Endothelial cell of umbilical vein (primary cell): ENCODE data around the gene VPREB3. TPM values are rescaled to one million over a fixed set of nuclear protein-coding genes. Genes with fewer than 3 reads are reported as not detected.

ENCODE experiments used
- BruUV-seq: library from RNA; stranded (reverse); fragments of 400-500 nt; replicated peaks from 2 replicates; lab custom pipeline; 2021; lab: Mats Ljungman, UMichigan
- CTCF ChIA-PET: fragments of 300-600, 350-600 bp; sonication (Branson Sonifier 250); formaldehyde crosslinking; loops from one replicate; lab custom pipeline; 2021; ENCODE audit warnings: antibody characterized with exemption, inconsistent platforms; lab: Charles Lee
- POLR2A ChIA-PET: fragments of 300-600, 350-600 bp; sonication (Branson Sonifier 250); formaldehyde crosslinking; loops from one replicate; lab custom pipeline; 2021; ENCODE audit warnings: antibody characterized with exemption, inconsistent platforms; lab: Charles Lee
- DNase-seq: peaks from one replicate; pipeline ENCODE4 v3.0.0-alpha.2; 2011; ENCODE audit warnings: low read depth, low spot score
- FAIRE-seq: peaks from 2 replicates; lab custom pipeline; 2011; peaks lifted over from hg19 to GRCh38; lab: Jason Lieb, UNC
- H2AFZ ChIP-seq: 2 replicates; pipeline ENCODE4 v1.6.0; 2012; ENCODE audit warnings: low read depth, low read length, control low read depth, inconsistent platforms
- H3K27ac ChIP-seq: 2 replicates; pipeline ENCODE4 v1.5.1; 2011; ENCODE audit warnings: low read depth, mild to moderate bottlenecking, control low read depth, low read length, moderate library complexity; ENCODE audit not compliant: insufficient read depth
- H3K27me3 ChIP-seq, 2 experiments: 2 replicates each; pipeline versions ENCODE4 v1.6.0 to v1.6.1; 2011; ENCODE audit warnings: low read length in 2 of 2, mixed read lengths in 1 of 2; ENCODE audit not compliant: control insufficient read depth in 2 of 2, insufficient read depth in 2 of 2
- H3K36me3 ChIP-seq, 2 experiments: 2 replicates in 1 of 2; 3 replicates in 1 of 2; pipeline ENCODE4 v1.5.1; 2011; ENCODE audit warnings: low read length in 2 of 2, mild to moderate bottlenecking in 1 of 2, moderate library complexity in 1 of 2; ENCODE audit not compliant: control insufficient read depth in 2 of 2, insufficient read depth in 2 of 2; ENCODE audit errors: extremely low read depth in 1 of 2
- H3K4me1 ChIP-seq: 3 replicates; pipeline ENCODE4 v1.5.1; 2011; ENCODE audit warnings: mild to moderate bottlenecking, low read length; ENCODE audit not compliant: control insufficient read depth, insufficient read depth; ENCODE audit errors: extremely low read depth
- H3K4me2 ChIP-seq: 2 replicates; pipeline ENCODE4 v1.6.1; 2011; ENCODE audit warnings: low read length, control low read depth, mixed read lengths; ENCODE audit not compliant: insufficient read depth
- H3K4me3 ChIP-seq, 3 experiments: fragments of 200-600 bp in 1 of 3; sonication (generic), shearing (Covaris generic) in 1 of 3; replicated peaks in 1 of 3; 2 replicates each; pipeline ENCODE4 v1.5.1; 2011 to 2016; ENCODE audit warnings: control low read depth in 3 of 3, low read length in 3 of 3, mild to moderate bottlenecking in 2 of 3, inconsistent platforms in 1 of 3, low read depth in 1 of 3, moderate library complexity in 1 of 3; ENCODE audit not compliant: insufficient read depth in 1 of 3
- H3K79me2 ChIP-seq: 2 replicates; pipeline ENCODE4 v1.6.0; 2012; ENCODE audit warnings: low read length, inconsistent platforms; ENCODE audit not compliant: control insufficient read depth, insufficient read depth
- H3K9ac ChIP-seq: replicated peaks from 2 replicates; pipeline ENCODE3; 2011; ENCODE audit warnings: low read length, control low read depth; ENCODE audit not compliant: insufficient read depth; ENCODE audit errors: extremely low read depth
- H3K9me1 ChIP-seq: replicated peaks from 3 replicates; pipeline ENCODE4 v1.6.0; 2011; ENCODE audit warnings: mild to moderate bottlenecking, low read length; ENCODE audit not compliant: control insufficient read depth, insufficient read depth; ENCODE audit errors: extremely low read depth
- H3K9me3 ChIP-seq: replicated peaks from 2 replicates; pipeline ENCODE4 v1.5.1; 2012; ENCODE audit warnings: low read length, inconsistent platforms; ENCODE audit not compliant: control insufficient read depth, insufficient read depth
- H4K20me1 ChIP-seq: replicated peaks from 2 replicates; pipeline ENCODE3; 2011; ENCODE audit warnings: mild to moderate bottlenecking, low read length; ENCODE audit not compliant: control insufficient read depth, insufficient read depth; ENCODE audit errors: extremely low read depth
- EZH2 ChIP-seq: IDR thresholded peaks from 2 replicates; pipeline ENCODE4 v1.6.1; 2012; ENCODE audit warnings: borderline replicate concordance, low read depth, mild to moderate bottlenecking, moderate library complexity, low read length, inconsistent platforms; ENCODE audit not compliant: severe bottlenecking
- FOS ChIP-seq: IDR thresholded peaks from 2 replicates; pipeline ENCODE4 v1.6.1; 2011; ENCODE audit warnings: mild to moderate bottlenecking, low read length, moderate library complexity, borderline replicate concordance; ENCODE audit not compliant: insufficient read depth
- GATA2 ChIP-seq: IDR thresholded peaks from 2 replicates; pipeline ENCODE4 v1.7.0; 2011; ENCODE audit warnings: low read depth, mild to moderate bottlenecking, moderate library complexity, mixed read lengths, low read length; ENCODE audit not compliant: insufficient read length, insufficient read depth
- JUN ChIP-seq: IDR thresholded peaks from 2 replicates; pipeline ENCODE4 v1.6.1; 2011; ENCODE audit warnings: borderline replicate concordance, low read depth; ENCODE audit not compliant: insufficient read length, insufficient read depth
- MAX ChIP-seq: IDR thresholded peaks from 2 replicates; pipeline ENCODE4 v1.6.1; 2011; ENCODE audit not compliant: insufficient read depth, insufficient read length
- MYC ChIP-seq: IDR thresholded peaks from one replicate; pipeline ENCODE4 v1.6.1; 2011; ENCODE audit warnings: mild to moderate bottlenecking, low read depth, low read length
- POLR2A ChIP-seq: IDR thresholded peaks from 2 replicates; pipeline ENCODE4 v1.6.1; 2012; ENCODE audit warnings: low read depth, mild to moderate bottlenecking, control low read depth, low read length
- POLR2AphosphoS5 ChIP-seq: IDR thresholded peaks from 2 replicates; pipeline ENCODE4 v1.6.1; 2012; ENCODE audit warnings: low read depth, mild to moderate bottlenecking, control low read depth, low read length, moderate library complexity; ENCODE audit not compliant: insufficient read depth
- dilution Hi-C: fragments of 300-500 bp; cut with MboI; formaldehyde crosslinking; loops from one replicate; pipeline ENCODE4 v1.15.0; 2019; ENCODE audit warnings: low sequenced_read_pairs; ENCODE audit not compliant: extremely low pct_ligation_motif_present
- intact Hi-C: fragments of 100-400 bp; cut with micrococcal nuclease; formaldehyde crosslinking; loops from one replicate; pipeline ENCODE4 v1.10.0; 2022
- polyA plus RNA-seq, 4 experiments: library from polyadenylated mRNA; depleted of rRNA in 3 of 4; stranded (reverse) in 3 of 4; unstranded in 1 of 4; fragments of >200 nt; gene quantifications; 2 replicates each; pipeline versions ENCODE4 v1.2.1 to v1.2.3, GENCODE V29; 2011 to 2012; ENCODE audit warnings: missing spikeins in 1 of 4
- total RNA-seq: library from RNA; stranded (reverse); gene quantifications from 2 replicates; pipeline ENCODE4 v1.2.3, GENCODE V29; 2021

The VPREB3 gene
- total and polyA plus RNA-seq, 2 donors (not counting 3 experiments of a cell fraction or from before 2014, with no cell fraction given): not detected

GRCh38 chr22:23773483-23774113, 19.4 kb upstream of the VPREB3 start:
- Histone ChIP-seq H3K9ac (no peak overlapping the region), H3K79me2 (no peaks in the 10 kb centered on the region), H3K9me1 (no peaks in the 10 kb centered on the region), H2AFZ (no peak overlapping the region), H4K20me1 (no peaks in the 10 kb centered on the region), H3K9me3 (no peaks in the 10 kb centered on the region), H3K4me3 (no peak overlapping the region), H3K27ac (no peak overlapping the region), H3K27me3 (no peaks in the 10 kb centered on the region), H3K4me2 (no peak overlapping the region), H3K4me1 (peaks cover 10% of the 10 kb centered on the region), H3K36me3 (no peaks in the 10 kb centered on the region)
- POLR2A ChIA-PET: no interaction called here
- CTCF ChIA-PET: interaction anchor here (0.9 to 3.5 kb wide), 3 partner anchors 11 to 76 kb away, joined by 3 to 55 read pairs (median 27); no protein-coding TSS in a partner anchor
- intact Hi-C loops: no loop called here
- FAIRE-seq (no peak), DNase-seq (no peak)
- TF ChIP-seq GATA2 (no peak), JUN (no peak), POLR2AphosphoS5 (no peak), MYC (no peak), POLR2A (no peak), MAX (no peak), EZH2 (no peak), FOS (no peak)
- dilution Hi-C loops: no loop called here
- no TSS peak for BruUV-seq
